Measurements from ENCODE around the gene PML.
A peak's percentile ranks its signal among the peaks of the same experiment; 100 is the strongest.
"Not testable (repeated sequence)": the region's sequence is repeated elsewhere in the genome, so short reads cannot be mapped to it uniquely, and the experiment has no call there.

The PML gene

GRCh38 chr15:74040109-74040850 lies 45.8 kb downstream of the PML start:
- peak; percentile 39 for DNase-seq (ENCODE audit: low spot score)

- no peak for DNase-seq (ENCODE audit: low spot score)
Measured at GRCh38 chr15:74041311-74041756, 46.8 kb downstream of the PML start.

- DNase-seq (ENCODE audit: low spot score), result no peak
Measured at GRCh38 chr15:74041777-74042435, 47.4 kb downstream of the PML start.

GRCh38 chr15:74042603-74043424 lies 48.3 kb downstream of the PML start:
- no peak for DNase-seq (ENCODE audit: low spot score)

GRCh38 chr15:74043425-74044266 lies 49.1 kb downstream of the PML start:
- no peak for DNase-seq (ENCODE audit: low spot score)

GRCh38 chr15:74044267-74045110 lies 50.0 kb downstream of the PML start:
- DNase-seq (ENCODE audit: low spot score), result no peak

GRCh38 chr15:74045184-74045583 lies 50.7 kb downstream of the PML start:
- DNase-seq (ENCODE audit: low spot score), result no peak

- DNase-seq (ENCODE audit: low spot score), result no peak
Measured at GRCh38 chr15:74045636-74046274, 51.2 kb downstream of the PML start.

GRCh38 chr15:74046275-74046674 lies 51.8 kb downstream of the PML start:
- no peak for DNase-seq (ENCODE audit: low spot score)

- DNase-seq (ENCODE audit: low spot score), result no peak
Measured at GRCh38 chr15:74050127-74050526, 55.6 kb downstream of the PML start.

GRCh38 chr15:74050556-74051234 lies 56.2 kb downstream of the PML start:
- DNase-seq (ENCODE audit: low spot score), result no peak

- not testable (repeated sequence) for DNase-seq (ENCODE audit: low spot score)
Measured at GRCh38 chr15:74052271-74053260, 58.0 kb downstream of the PML start.

GRCh38 chr15:74053517-74053916 lies 59.0 kb downstream of the PML start:
- no peak for DNase-seq (ENCODE audit: low spot score)

- peak; percentile 36 for DNase-seq (ENCODE audit: low spot score)
Measured at GRCh38 chr15:74053941-74054529, 59.5 kb downstream of the PML start.

GRCh38 chr15:74055804-74056203 lies 61.3 kb downstream of the PML start:
- no peak for DNase-seq (ENCODE audit: low spot score)

- DNase-seq (ENCODE audit: low spot score), result not testable (repeated sequence)
Measured at GRCh38 chr15:74056330-74056729, 61.8 kb downstream of the PML start.

- DNase-seq (ENCODE audit: low spot score), result not testable (repeated sequence)
Measured at GRCh38 chr15:74059050-74059833, 64.7 kb downstream of the PML start.
